ENCODE measurements around the gene LRP1.

LRP1 gene

GRCh38 chr12:57142727-57143126 is 14.4 kb downstream of the LRP1 start:
- H3K27me3 ChIP-seq (ENCODE audit: low read depth, low read length), result no peaks in the 10 kb centered on the region
- H3K4me3 ChIP-seq (ENCODE audit: low read depth in 1 of 2, low read length in 2 of 2), result no peak overlapping the region
- H3K4me1 ChIP-seq (ENCODE audit: control insufficient read depth in 1 of 2, insufficient read depth in 2 of 2, low read length in 2 of 2), result peaks cover 23 to 40% of the 10 kb centered on the region in 2 donors
- peaks cover 49 to 82% of the 10 kb centered on the region in 2 donors for H3K36me3 ChIP-seq (ENCODE audit: control insufficient read depth in 1 of 2, insufficient read depth in 2 of 2, low read length in 2 of 2)
- H3K27ac ChIP-seq (ENCODE audit: low read length), result peak overlapping the region; percentile 23
- no peaks in the 10 kb centered on the region for H3K9me3 ChIP-seq (ENCODE audit: control insufficient read depth in 1 of 2, low read length in 2 of 2)

- H3K4me1 ChIP-seq (ENCODE audit: control insufficient read depth in 1 of 2, insufficient read depth in 2 of 2, low read length in 2 of 2), result peaks cover 26 to 41% of the 10 kb centered on the region in 2 donors
- H3K36me3 ChIP-seq (ENCODE audit: control insufficient read depth in 1 of 2, insufficient read depth in 2 of 2, low read length in 2 of 2), result peaks cover 49 to 84% of the 10 kb centered on the region in 2 donors
- H3K9me3 ChIP-seq (ENCODE audit: control insufficient read depth in 1 of 2, low read length in 2 of 2), result no peaks in the 10 kb centered on the region
- H3K27me3 ChIP-seq (ENCODE audit: low read depth, low read length), result no peaks in the 10 kb centered on the region
- no peak overlapping the region for H3K4me3 ChIP-seq (ENCODE audit: low read depth in 1 of 2, low read length in 2 of 2)
- H3K27ac ChIP-seq (ENCODE audit: low read length), result peak overlapping the region; percentile 23
Observed at GRCh38 chr12:57143454-57143853, 15.2 kb downstream of the LRP1 start.

GRCh38 chr12:57145460-57146059 is 17.3 kb downstream of the LRP1 start:
- Histone ChIP-seq H3K27ac (ENCODE audit: low read length) (no peak overlapping the region), H3K4me3 (ENCODE audit: low read depth in 1 of 2, low read length in 2 of 2) (no peak overlapping the region), H3K27me3 (ENCODE audit: low read depth, low read length) (no peaks in the 10 kb centered on the region), H3K36me3 (ENCODE audit: control insufficient read depth in 1 of 2, insufficient read depth in 2 of 2, low read length in 2 of 2) (peaks cover 40 to 69% of the 10 kb centered on the region in 2 donors), H3K9me3 (ENCODE audit: control insufficient read depth in 1 of 2, low read length in 2 of 2) (no peaks in the 10 kb centered on the region), H3K4me1 (ENCODE audit: control insufficient read depth in 1 of 2, insufficient read depth in 2 of 2, low read length in 2 of 2) (peaks cover 36 to 58% of the 10 kb centered on the region in 2 donors)

GRCh38 chr12:57146092-57146491 is 17.8 kb downstream of the LRP1 start:
- no peak overlapping the region for H3K4me3 ChIP-seq (ENCODE audit: low read depth in 1 of 2, low read length in 2 of 2)
- no peaks in the 10 kb centered on the region for H3K9me3 ChIP-seq (ENCODE audit: control insufficient read depth in 1 of 2, low read length in 2 of 2)
- H3K27me3 ChIP-seq (ENCODE audit: low read depth, low read length), result no peaks in the 10 kb centered on the region
- H3K36me3 ChIP-seq (ENCODE audit: control insufficient read depth in 1 of 2, insufficient read depth in 2 of 2, low read length in 2 of 2), result peaks cover 39 to 66% of the 10 kb centered on the region in 2 donors
- peaks cover 36 to 60% of the 10 kb centered on the region in 2 donors for H3K4me1 ChIP-seq (ENCODE audit: control insufficient read depth in 1 of 2, insufficient read depth in 2 of 2, low read length in 2 of 2)
- H3K27ac ChIP-seq (ENCODE audit: low read length), result peak overlapping the region; percentile 91

GRCh38 chr12:57146961-57147944 is 19.0 kb downstream of the LRP1 start, which contains the start of gene LRP1-AS:
TSS of gene LRP1-AS (minus strand) at chr12:57147619.
- no peak within 1 kb of the TSS for H3K4me3 ChIP-seq (ENCODE audit: low read depth in 1 of 2, low read length in 2 of 2)
- H3K9me3 ChIP-seq (ENCODE audit: control insufficient read depth in 1 of 2, low read length in 2 of 2), result no peaks in the 10 kb centered on the region
- H3K27me3 ChIP-seq (ENCODE audit: low read depth, low read length), result no peaks in the 10 kb centered on the region
- H3K27ac ChIP-seq (ENCODE audit: low read length), result peak within 1 kb of the TSS; percentile 91
- peaks cover 36 to 70% of the 10 kb centered on the region in 2 donors for H3K4me1 ChIP-seq (ENCODE audit: control insufficient read depth in 1 of 2, insufficient read depth in 2 of 2, low read length in 2 of 2)
- H3K36me3 ChIP-seq (ENCODE audit: control insufficient read depth in 1 of 2, insufficient read depth in 2 of 2, low read length in 2 of 2), result peaks cover 33 to 58% of the 10 kb centered on the region in 2 donors

GRCh38 chr12:57148469-57149244 is 20.4 kb downstream of the LRP1 start:
- H3K9me3 ChIP-seq (ENCODE audit: control insufficient read depth in 1 of 2, low read length in 2 of 2), result no peaks in the 10 kb centered on the region
- H3K4me3 ChIP-seq (ENCODE audit: low read depth in 1 of 2, low read length in 2 of 2), result no peak overlapping the region
- H3K27ac ChIP-seq (ENCODE audit: low read length), result peak overlapping the region; percentile 91
- H3K27me3 ChIP-seq (ENCODE audit: low read depth, low read length), result no peaks in the 10 kb centered on the region
- peaks cover 21 to 47% of the 10 kb centered on the region in 2 donors for H3K36me3 ChIP-seq (ENCODE audit: control insufficient read depth in 1 of 2, insufficient read depth in 2 of 2, low read length in 2 of 2)
- H3K4me1 ChIP-seq (ENCODE audit: control insufficient read depth in 1 of 2, insufficient read depth in 2 of 2, low read length in 2 of 2), result peaks cover 43 to 68% of the 10 kb centered on the region in 2 donors

- peaks cover 43 to 68% of the 10 kb centered on the region in 2 donors for H3K4me1 ChIP-seq (ENCODE audit: control insufficient read depth in 1 of 2, insufficient read depth in 2 of 2, low read length in 2 of 2)
- H3K27ac ChIP-seq (ENCODE audit: low read length), result peak overlapping the region; percentile 91
- H3K27me3 ChIP-seq (ENCODE audit: low read depth, low read length), result no peaks in the 10 kb centered on the region
- no peaks in the 10 kb centered on the region for H3K9me3 ChIP-seq (ENCODE audit: control insufficient read depth in 1 of 2, low read length in 2 of 2)
- peaks cover 25 to 47% of the 10 kb centered on the region in 2 donors for H3K36me3 ChIP-seq (ENCODE audit: control insufficient read depth in 1 of 2, insufficient read depth in 2 of 2, low read length in 2 of 2)
- no peak overlapping the region for H3K4me3 ChIP-seq (ENCODE audit: low read depth in 1 of 2, low read length in 2 of 2)
Observed at GRCh38 chr12:57149245-57149900, 21.1 kb downstream of the LRP1 start.

GRCh38 chr12:57150400-57151000 is 22.2 kb downstream of the LRP1 start:
- Histone ChIP-seq H3K4me3 (ENCODE audit: low read depth in 1 of 2, low read length in 2 of 2) (no peak overlapping the region), H3K27me3 (ENCODE audit: low read depth, low read length) (no peaks in the 10 kb centered on the region), H3K36me3 (ENCODE audit: control insufficient read depth in 1 of 2, insufficient read depth in 2 of 2, low read length in 2 of 2) (peaks cover 25 to 48% of the 10 kb centered on the region in 2 donors), H3K27ac (ENCODE audit: low read length) (no peak overlapping the region), H3K4me1 (ENCODE audit: control insufficient read depth in 1 of 2, insufficient read depth in 2 of 2, low read length in 2 of 2) (peaks cover 43 to 65% of the 10 kb centered on the region in 2 donors), H3K9me3 (ENCODE audit: control insufficient read depth in 1 of 2, low read length in 2 of 2) (no peaks in the 10 kb centered on the region)

- H3K4me3 ChIP-seq (ENCODE audit: low read depth in 1 of 2, low read length in 2 of 2), result no peak overlapping the region
- no peaks in the 10 kb centered on the region for H3K9me3 ChIP-seq (ENCODE audit: control insufficient read depth in 1 of 2, low read length in 2 of 2)
- peaks cover 34 to 53% of the 10 kb centered on the region in 2 donors for H3K4me1 ChIP-seq (ENCODE audit: control insufficient read depth in 1 of 2, insufficient read depth in 2 of 2, low read length in 2 of 2)
- H3K27ac ChIP-seq (ENCODE audit: low read length), result peak overlapping the region; percentile 78
- peaks cover 20 to 47% of the 10 kb centered on the region in 2 donors for H3K36me3 ChIP-seq (ENCODE audit: control insufficient read depth in 1 of 2, insufficient read depth in 2 of 2, low read length in 2 of 2)
- H3K27me3 ChIP-seq (ENCODE audit: low read depth, low read length), result no peaks in the 10 kb centered on the region
Observed at GRCh38 chr12:57151741-57152630, 23.7 kb downstream of the LRP1 start.
